GM12878 (cell line): ENCODE data around the gene ATIC. TPM values are rescaled to one million over a fixed set of nuclear protein-coding genes. Genes with fewer than 3 reads are reported as not detected.

ENCODE experiments used
- ATAC-seq: fragments of 200-7000 bp; cut with Tn5 transposase; 3 replicates; pipeline ENCODE4 v1.9.1; 2020; ENCODE audit warnings: mild to moderate bottlenecking, moderate library complexity
- BruUV-seq: library from RNA; stranded (reverse); fragments of 400-500 nt; replicated peaks from 2 replicates; lab custom pipeline; 2021; lab: Mats Ljungman, UMichigan
- CTCF ChIA-PET: fragments of 300-600 bp; sonication (Branson Sonifier 250); formaldehyde crosslinking; extraction: SDS; loops from one replicate; lab custom pipeline; 2021; ENCODE audit warnings: inconsistent platforms; lab: Yijun Ruan, JAX
- POLR2A ChIA-PET: fragments of 350-600 bp; formaldehyde crosslinking; extraction: SDS; loops from one replicate; lab custom pipeline; 2021; ENCODE audit warnings: inconsistent platforms; lab: Charles Lee
- RAD21 ChIA-PET: fragments of 300-600 bp; sonication (Branson Sonifier 250); formaldehyde crosslinking; loops from one replicate; lab custom pipeline; 2023; ENCODE audit warnings: antibody characterized with exemption; ENCODE audit not compliant: unreplicated experiment; lab: Charles Lee
- SMC1A ChIA-PET: fragments of 300-600 bp; sonication (Branson Sonifier 250); formaldehyde crosslinking; loops from one replicate; lab custom pipeline; 2023; ENCODE audit not compliant: unreplicated experiment, uncharacterized antibody; lab: Charles Lee
- DNase-seq: peaks from one replicate; pipeline ENCODE4 v3.0.0-alpha.2; 2011; ENCODE audit warnings: low read depth, low spot score
- FAIRE-seq: peaks from 3 replicates; lab custom pipeline; 2011; peaks lifted over from hg19 to GRCh38; lab: Jason Lieb, UNC
- H2AFZ ChIP-seq: 2 replicates; pipeline ENCODE4 v1.6.0; 2011; ENCODE audit warnings: low read depth, low read length, control low read depth; ENCODE audit not compliant: control insufficient read depth
- H3K27ac ChIP-seq: 2 replicates; pipeline ENCODE4 v1.5.1; 2011; ENCODE audit warnings: control low read depth; ENCODE audit not compliant: control insufficient read depth, insufficient read depth
- H3K27me3 ChIP-seq, 2 experiments: replicated peaks in 1 of 2; 2 replicates each; pipeline versions ENCODE4 v1.6.0 to v1.6.1; 2011; ENCODE audit warnings: low read length in 1 of 2; ENCODE audit not compliant: control insufficient read depth in 2 of 2, insufficient read depth in 2 of 2
- H3K36me3 ChIP-seq, 2 experiments: 2 replicates each; pipeline ENCODE4 v1.5.1; 2011; ENCODE audit warnings: low read length in 1 of 2; ENCODE audit not compliant: control insufficient read depth in 2 of 2, insufficient read depth in 2 of 2
- H3K4me1 ChIP-seq: 2 replicates; pipeline ENCODE4 v1.6.1; 2011; ENCODE audit warnings: mild to moderate bottlenecking, low read length, moderate library complexity, mixed read lengths; ENCODE audit not compliant: control insufficient read depth, insufficient read depth
- H3K4me2 ChIP-seq: 2 replicates; pipeline ENCODE4 v1.6.0; 2011; ENCODE audit warnings: control low read depth; ENCODE audit not compliant: control insufficient read depth, insufficient read depth
- H3K4me3 ChIP-seq: fragments of 200-600 bp; sonication (generic); 2 replicates; pipeline ENCODE4 v1.5.1; 2016
- H3K79me2 ChIP-seq: 2 replicates; pipeline ENCODE4 v1.6.0; 2011; ENCODE audit warnings: low read length; ENCODE audit not compliant: control insufficient read depth, insufficient read depth
- H3K9ac ChIP-seq: 2 replicates; pipeline ENCODE4 v1.8.0; 2011; ENCODE audit warnings: low read length, control low read depth, mixed read lengths; ENCODE audit not compliant: control insufficient read depth, insufficient read depth
- H3K9me3 ChIP-seq: replicated peaks from 3 replicates; pipeline ENCODE4 v1.5.1; 2011; ENCODE audit warnings: mild to moderate bottlenecking, low read length; ENCODE audit not compliant: control insufficient read depth, insufficient read depth
- H4K20me1 ChIP-seq: 2 replicates; pipeline ENCODE4 v1.6.0; 2011; ENCODE audit not compliant: control insufficient read depth, insufficient read depth
- EP300 ChIP-seq, 2 experiments: fragments of 150-350 bp in 1 of 2; IDR thresholded peaks; 2 replicates each; pipeline ENCODE4 v1.6.1; 2011 to 2012; ENCODE audit warnings: low read depth in 2 of 2, low read length in 2 of 2, borderline replicate concordance in 1 of 2, improper control_type of control experiment in 1 of 2, inconsistent platforms in 1 of 2; ENCODE audit not compliant: control insufficient read depth in 1 of 2
- GATAD2B ChIP-seq: fragments of 450-650 bp; conservative IDR thresholded peaks from 2 replicates; pipeline ENCODE4 v1.6.1; 2017; ENCODE audit warnings: low read depth, mild to moderate bottlenecking, moderate library complexity
- TBL1XR1 ChIP-seq: IDR thresholded peaks from 2 replicates; pipeline ENCODE4 v1.6.1; 2012; ENCODE audit warnings: low read depth, low read length, improper control_type of control experiment
- WGBS: methylation state at CpG from one replicate; pipeline ENCODE4 v1.1.6; 2016; ENCODE audit warnings: low lambda C conversion rate; ENCODE audit not compliant: insufficient replicate concordance, insufficient coverage; ENCODE audit errors: missing lambda C conversion rate; 5-methylcytosine and 5-hydroxymethylcytosine counted together
- in situ Hi-C: fragments of 300-500 bp; cut with MboI; formaldehyde crosslinking; loops from 9 replicates; pipeline ENCODE4 v1.14.3; 2018; ENCODE audit warnings: mixed read lengths
- intact Hi-C: fragments of 100-400 bp; cut with micrococcal nuclease; formaldehyde crosslinking; loops from one replicate; pipeline ENCODE4 v1.14.2; 2022; ENCODE audit not compliant: unreplicated experiment
- polyA plus RNA-seq, 11 experiments: library from polyadenylated mRNA; depleted of rRNA in 4 of 11; unstranded in 6 of 11; stranded (reverse) in 5 of 11; fragments of >200 nt; fragmentation: Nextera tagmentation in 4 of 11; fragmentation: Illumina TruSeq in 1 of 11; extraction: Ambion mirVana in 4 of 11; extraction: Trizol in 1 of 11; gene quantifications; 1 replicate in 1 of 11; 2 replicates in 10 of 11; pipeline versions ENCODE4 v1.2.1 to v1.2.3, GENCODE V29; 2011 to 2016; ENCODE audit warnings: inconsistent platforms in 2 of 11, missing spikeins in 2 of 11, low read depth in 1 of 11
- total RNA-seq, 4 experiments: library from RNA; depleted of rRNA in 3 of 4; stranded (reverse); fragments of >200 nt in 3 of 4; fragmentation: Illumina TruSeq in 1 of 4; extraction: Trizol in 1 of 4; gene quantifications; 2 replicates each; pipeline versions ENCODE4 v1.2.1 to v1.2.3, GENCODE V29; 2013 to 2021
- TF ChIP-seq, protein P1 (sequence below): IDR thresholded peaks from 2 replicates; pipeline ENCODE4 v1.6.1; 2012; ENCODE audit warnings: low read depth, low read length, improper control_type of control experiment
- TF ChIP-seq, protein P2 (sequence below): IDR thresholded peaks from 2 replicates; pipeline ENCODE4 v1.6.1; 2011; ENCODE audit warnings: low read depth, low read length, improper control_type of control experiment, borderline replicate concordance
- TF ChIP-seq, protein P3 (sequence below): IDR thresholded peaks from 2 replicates; pipeline ENCODE4 v1.6.1; 2012; ENCODE audit warnings: mild to moderate bottlenecking, low read depth, low read length
- TF ChIP-seq, protein P4 (sequence below): IDR thresholded peaks from 2 replicates; pipeline ENCODE4 v1.6.1; 2012; ENCODE audit warnings: improper control_type of control experiment, low read depth, low read length; ENCODE audit not compliant: insufficient replicate concordance

ATIC gene
- total and polyA plus RNA-seq, 10 of the 15 experiments (the other 5 are each of a cell fraction or from before 2014, with no cell fraction given), result 45.1 to 518 (median 306) TPM

DNA sequence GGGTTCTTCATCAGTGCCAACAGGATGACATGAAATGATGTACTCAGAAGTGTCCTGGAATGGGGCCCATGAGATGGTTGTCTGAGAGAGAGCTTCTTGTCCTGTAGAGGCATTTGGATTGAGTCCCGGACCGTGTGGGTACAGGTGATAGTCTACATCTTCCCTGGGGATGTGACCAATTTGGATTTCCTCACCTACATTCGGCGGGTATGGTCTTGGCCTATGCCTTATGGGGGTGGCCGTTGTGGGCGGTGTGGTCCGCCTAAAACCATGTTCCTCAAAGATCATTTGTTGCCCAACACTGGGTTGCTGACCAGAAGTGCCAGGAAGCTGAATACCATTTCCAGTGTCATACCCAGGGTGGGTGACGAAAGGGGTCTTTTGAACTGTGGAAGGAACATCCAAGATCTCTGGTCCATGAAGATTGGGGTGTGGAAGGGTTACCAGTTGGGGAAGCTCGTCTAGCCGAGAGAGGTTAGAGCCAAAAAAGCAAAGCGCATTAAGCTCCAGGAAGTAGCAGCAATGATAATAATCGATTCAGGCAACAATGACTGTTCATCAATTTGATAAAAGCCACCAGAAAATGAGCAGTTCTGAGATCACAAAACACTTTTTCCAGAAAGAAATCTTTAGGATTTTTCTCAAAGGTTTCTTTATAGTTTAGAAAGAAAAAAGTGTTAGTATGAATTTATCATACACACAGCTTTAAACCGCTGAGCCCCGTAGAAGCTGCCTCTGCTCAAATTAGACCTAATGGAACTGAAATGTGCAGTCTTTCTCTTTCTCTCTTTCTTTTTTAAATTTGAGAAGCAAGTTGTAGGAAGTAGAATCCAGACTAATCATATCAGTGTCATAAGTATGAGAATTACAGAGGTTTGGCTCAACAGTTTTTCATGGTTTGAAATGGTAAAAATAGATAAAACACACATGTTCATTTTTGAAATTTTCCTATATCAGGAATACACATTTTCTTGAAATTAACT is 60.3 kb downstream of the ATIC start:
- Histone ChIP-seq H2AFZ (no peak overlapping the region), H3K9ac (no peak overlapping the region), H3K4me1 (no peaks in the 10 kb centered on the region), H3K79me2 (no peaks in the 10 kb centered on the region), H3K27ac (no peak overlapping the region), H3K27me3 (no peaks in the 10 kb centered on the region), H3K4me2 (no peak overlapping the region), H4K20me1 (no peaks in the 10 kb centered on the region), H3K36me3 (no peaks in the 10 kb centered on the region; a peak in 1 of 4 replicates), H3K9me3 (no peaks in the 10 kb centered on the region; the same call in 1 of the 3 replicates), H3K4me3 (no peak overlapping the region)
- ChIA-PET POLR2A (interaction anchor here (0.6 kb wide), 1 partner anchor 38 kb away, joined by 3 read pairs; no protein-coding TSS in a partner anchor), CTCF (interaction anchor here (0.6 to 1.1 kb wide), 3 partner anchors 8 to 25 kb away, joined by 3 read pairs; no protein-coding TSS in a partner anchor), RAD21 (interaction anchor here (0.6 to 1.1 kb wide), 2 partner anchors 19 to 35 kb away, joined by 3 read pairs; no protein-coding TSS in a partner anchor), SMC1A (interaction anchor here (0.6 to 1.0 kb wide), 2 partner anchors 48 to 199 kb away, joined by 3 read pairs; no protein-coding TSS in a partner anchor)
- ATAC-seq (no peak), DNase-seq (no peak), FAIRE-seq (no peak)
- WGBS, result 98% methylated on average over 14 of the region's 14 CpGs
- no TSS peak for BruUV-seq
- in situ Hi-C loops, result no loop called here
- intact Hi-C loops, result no loop called here
- TF ChIP-seq, protein P1, sequence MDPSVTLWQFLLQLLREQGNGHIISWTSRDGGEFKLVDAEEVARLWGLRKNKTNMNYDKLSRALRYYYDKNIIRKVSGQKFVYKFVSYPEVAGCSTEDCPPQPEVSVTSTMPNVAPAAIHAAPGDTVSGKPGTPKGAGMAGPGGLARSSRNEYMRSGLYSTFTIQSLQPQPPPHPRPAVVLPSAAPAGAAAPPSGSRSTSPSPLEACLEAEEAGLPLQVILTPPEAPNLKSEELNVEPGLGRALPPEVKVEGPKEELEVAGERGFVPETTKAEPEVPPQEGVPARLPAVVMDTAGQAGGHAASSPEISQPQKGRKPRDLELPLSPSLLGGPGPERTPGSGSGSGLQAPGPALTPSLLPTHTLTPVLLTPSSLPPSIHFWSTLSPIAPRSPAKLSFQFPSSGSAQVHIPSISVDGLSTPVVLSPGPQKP, result no peak
- TF ChIP-seq, protein P2, sequence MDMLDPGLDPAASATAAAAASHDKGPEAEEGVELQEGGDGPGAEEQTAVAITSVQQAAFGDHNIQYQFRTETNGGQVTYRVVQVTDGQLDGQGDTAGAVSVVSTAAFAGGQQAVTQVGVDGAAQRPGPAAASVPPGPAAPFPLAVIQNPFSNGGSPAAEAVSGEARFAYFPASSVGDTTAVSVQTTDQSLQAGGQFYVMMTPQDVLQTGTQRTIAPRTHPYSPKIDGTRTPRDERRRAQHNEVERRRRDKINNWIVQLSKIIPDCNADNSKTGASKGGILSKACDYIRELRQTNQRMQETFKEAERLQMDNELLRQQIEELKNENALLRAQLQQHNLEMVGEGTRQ, result no peak
- no peak for TF ChIP-seq GATAD2B
- TF ChIP-seq, protein P3, sequence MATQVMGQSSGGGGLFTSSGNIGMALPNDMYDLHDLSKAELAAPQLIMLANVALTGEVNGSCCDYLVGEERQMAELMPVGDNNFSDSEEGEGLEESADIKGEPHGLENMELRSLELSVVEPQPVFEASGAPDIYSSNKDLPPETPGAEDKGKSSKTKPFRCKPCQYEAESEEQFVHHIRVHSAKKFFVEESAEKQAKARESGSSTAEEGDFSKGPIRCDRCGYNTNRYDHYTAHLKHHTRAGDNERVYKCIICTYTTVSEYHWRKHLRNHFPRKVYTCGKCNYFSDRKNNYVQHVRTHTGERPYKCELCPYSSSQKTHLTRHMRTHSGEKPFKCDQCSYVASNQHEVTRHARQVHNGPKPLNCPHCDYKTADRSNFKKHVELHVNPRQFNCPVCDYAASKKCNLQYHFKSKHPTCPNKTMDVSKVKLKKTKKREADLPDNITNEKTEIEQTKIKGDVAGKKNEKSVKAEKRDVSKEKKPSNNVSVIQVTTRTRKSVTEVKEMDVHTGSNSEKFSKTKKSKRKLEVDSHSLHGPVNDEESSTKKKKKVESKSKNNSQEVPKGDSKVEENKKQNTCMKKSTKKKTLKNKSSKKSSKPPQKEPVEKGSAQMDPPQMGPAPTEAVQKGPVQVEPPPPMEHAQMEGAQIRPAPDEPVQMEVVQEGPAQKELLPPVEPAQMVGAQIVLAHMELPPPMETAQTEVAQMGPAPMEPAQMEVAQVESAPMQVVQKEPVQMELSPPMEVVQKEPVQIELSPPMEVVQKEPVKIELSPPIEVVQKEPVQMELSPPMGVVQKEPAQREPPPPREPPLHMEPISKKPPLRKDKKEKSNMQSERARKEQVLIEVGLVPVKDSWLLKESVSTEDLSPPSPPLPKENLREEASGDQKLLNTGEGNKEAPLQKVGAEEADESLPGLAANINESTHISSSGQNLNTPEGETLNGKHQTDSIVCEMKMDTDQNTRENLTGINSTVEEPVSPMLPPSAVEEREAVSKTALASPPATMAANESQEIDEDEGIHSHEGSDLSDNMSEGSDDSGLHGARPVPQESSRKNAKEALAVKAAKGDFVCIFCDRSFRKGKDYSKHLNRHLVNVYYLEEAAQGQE, result no peak
- TF ChIP-seq, protein P4, sequence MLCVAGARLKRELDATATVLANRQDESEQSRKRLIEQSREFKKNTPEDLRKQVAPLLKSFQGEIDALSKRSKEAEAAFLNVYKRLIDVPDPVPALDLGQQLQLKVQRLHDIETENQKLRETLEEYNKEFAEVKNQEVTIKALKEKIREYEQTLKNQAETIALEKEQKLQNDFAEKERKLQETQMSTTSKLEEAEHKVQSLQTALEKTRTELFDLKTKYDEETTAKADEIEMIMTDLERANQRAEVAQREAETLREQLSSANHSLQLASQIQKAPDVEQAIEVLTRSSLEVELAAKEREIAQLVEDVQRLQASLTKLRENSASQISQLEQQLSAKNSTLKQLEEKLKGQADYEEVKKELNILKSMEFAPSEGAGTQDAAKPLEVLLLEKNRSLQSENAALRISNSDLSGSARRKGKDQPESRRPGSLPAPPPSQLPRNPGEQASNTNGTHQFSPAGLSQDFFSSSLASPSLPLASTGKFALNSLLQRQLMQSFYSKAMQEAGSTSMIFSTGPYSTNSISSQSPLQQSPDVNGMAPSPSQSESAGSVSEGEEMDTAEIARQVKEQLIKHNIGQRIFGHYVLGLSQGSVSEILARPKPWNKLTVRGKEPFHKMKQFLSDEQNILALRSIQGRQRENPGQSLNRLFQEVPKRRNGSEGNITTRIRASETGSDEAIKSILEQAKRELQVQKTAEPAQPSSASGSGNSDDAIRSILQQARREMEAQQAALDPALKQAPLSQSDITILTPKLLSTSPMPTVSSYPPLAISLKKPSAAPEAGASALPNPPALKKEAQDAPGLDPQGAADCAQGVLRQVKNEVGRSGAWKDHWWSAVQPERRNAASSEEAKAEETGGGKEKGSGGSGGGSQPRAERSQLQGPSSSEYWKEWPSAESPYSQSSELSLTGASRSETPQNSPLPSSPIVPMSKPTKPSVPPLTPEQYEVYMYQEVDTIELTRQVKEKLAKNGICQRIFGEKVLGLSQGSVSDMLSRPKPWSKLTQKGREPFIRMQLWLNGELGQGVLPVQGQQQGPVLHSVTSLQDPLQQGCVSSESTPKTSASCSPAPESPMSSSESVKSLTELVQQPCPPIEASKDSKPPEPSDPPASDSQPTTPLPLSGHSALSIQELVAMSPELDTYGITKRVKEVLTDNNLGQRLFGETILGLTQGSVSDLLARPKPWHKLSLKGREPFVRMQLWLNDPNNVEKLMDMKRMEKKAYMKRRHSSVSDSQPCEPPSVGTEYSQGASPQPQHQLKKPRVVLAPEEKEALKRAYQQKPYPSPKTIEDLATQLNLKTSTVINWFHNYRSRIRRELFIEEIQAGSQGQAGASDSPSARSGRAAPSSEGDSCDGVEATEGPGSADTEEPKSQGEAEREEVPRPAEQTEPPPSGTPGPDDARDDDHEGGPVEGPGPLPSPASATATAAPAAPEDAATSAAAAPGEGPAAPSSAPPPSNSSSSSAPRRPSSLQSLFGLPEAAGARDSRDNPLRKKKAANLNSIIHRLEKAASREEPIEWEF, result no peak
- no peak for TF ChIP-seq EP300 (IDR thresholded peaks at IDR 0.05; ENCODE audit: borderline replicate concordance in 1 of 2, control insufficient read depth in 1 of 2, low read depth in 2 of 2, low read length in 2 of 2)
- no peak for TF ChIP-seq TBL1XR1
